DMS 273 (cell line): Measurements from ENCODE around the gene PIGX.

Experiments
- DNase-seq: peaks from one replicate; lab custom pipeline; 2025; ENCODE audit not compliant: unreplicated experiment; lab: John Stamatoyannopoulos, UW

The PIGX gene

GRCh38 chr3:196754091-196754981 is 42.2 kb downstream of the PIGX start:
- no peak for DNase-seq

- DNase-seq = no peak
Measured at GRCh38 chr3:196756732-196757131, 44.6 kb downstream of the PIGX start.

DNA sequence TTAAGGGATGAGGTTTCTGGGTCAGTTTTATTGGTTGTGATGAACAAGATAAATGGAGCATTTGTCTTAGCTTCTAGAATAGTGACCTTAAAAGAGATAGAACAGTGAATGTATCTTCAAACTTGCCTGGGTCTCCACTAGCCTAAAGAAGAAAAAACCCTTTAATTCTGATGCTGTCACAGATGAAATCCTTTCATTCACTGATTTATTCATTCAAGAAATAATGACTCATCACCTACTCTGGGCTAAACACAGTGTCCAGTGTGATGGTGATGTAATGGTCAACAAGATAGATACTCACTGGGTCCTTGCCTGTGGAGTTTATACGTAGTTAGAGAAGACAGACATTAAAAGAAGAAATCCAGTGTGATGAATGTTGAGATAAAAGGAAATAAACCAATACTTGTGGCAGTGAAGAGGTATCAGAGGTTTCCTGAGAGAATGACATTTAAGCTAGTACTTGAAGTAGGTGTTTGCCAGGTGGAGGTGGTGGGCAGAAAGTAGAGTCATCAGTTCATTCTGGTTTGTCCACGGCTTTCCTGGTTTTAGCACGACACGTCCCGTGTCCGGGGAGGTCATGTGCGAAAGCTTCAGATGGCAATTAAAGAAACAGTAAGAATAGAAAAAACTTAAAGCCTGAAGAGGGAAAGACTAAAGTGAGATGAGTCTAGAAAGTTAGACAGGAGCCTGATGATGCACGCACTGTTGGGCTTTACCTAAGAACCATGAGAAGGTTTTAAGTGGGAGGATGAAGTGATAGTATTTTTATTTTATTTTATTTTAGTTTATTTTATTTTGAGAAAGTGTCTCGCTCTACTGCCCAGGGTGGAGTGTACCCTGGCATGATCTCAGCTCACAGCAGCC is 45.9 kb downstream of the PIGX start:
- DNase-seq = no peak

DNA sequence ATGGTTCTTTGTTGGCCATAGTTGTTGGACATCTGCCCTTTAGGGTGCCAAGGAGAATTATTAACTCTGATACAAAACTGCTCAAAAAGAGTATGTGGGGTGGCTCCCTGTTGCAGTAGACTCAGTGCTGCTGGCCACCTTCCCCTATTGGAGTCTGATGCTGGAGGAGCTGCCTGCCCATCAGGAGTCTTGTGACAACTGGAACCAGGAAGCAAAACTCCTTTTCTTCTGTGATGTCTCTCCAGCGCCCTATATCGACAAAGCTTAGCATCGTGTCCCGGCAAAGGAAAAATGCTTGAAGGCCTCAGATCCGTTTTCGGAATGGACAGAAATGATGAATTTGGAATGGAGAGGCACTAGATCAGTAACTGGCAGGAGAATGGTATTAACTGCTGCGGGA is 51.0 kb downstream of the PIGX start:
- DNase-seq = no peak

DNA sequence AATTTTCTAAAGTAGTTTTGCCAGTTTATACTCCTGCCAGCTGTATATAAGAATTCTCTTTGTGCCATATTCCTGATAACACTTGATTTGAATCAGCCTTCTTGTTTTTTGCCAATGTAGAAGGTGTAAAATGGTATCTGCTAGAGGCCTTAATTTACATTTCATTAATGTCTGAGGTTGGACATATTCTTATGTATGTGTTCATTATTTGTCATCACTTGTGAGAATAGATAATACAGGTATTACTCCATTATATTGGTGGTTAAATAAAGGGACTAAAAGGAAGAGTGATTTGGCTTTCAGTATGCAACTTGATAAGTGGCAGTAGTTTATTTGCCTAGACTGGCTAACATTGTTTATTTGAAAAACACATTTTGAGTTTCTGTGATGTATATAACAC is 53.3 kb downstream of the PIGX start:
- no peak for DNase-seq

- DNase-seq = no peak
Measured at GRCh38 chr3:196771067-196771466, 58.9 kb downstream of the PIGX start.

- DNase-seq = no peak
Measured at GRCh38 chr3:196772102-196772501, 59.9 kb downstream of the PIGX start.

- DNase-seq = no peak
Measured at GRCh38 chr3:196772897-196773296, 60.7 kb downstream of the PIGX start.

GRCh38 chr3:196774191-196774820 is 62.1 kb downstream of the PIGX start:
- no peak for DNase-seq

- no peak for DNase-seq
Measured at GRCh38 chr3:196774848-196775422, 62.8 kb downstream of the PIGX start.

DNA sequence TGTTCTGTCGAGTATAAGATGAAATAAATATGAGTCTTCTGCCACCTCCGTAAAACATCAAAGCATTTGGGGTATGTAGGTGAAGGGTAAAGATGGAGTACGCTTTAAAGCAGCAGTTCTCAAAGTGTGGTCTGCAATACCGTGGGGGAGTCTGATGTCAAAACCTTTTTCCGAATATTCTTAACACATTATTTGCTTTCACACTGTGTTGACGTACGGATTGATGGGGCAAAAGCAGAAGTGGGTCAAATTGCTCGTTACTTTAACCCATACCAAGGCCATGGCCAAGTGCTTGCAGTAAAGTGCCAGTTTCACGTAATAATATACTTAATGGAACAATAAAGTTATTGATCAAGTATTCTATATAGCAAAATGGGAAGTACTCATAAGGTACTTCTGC is 63.8 kb downstream of the PIGX start:
- no peak for DNase-seq

DNA sequence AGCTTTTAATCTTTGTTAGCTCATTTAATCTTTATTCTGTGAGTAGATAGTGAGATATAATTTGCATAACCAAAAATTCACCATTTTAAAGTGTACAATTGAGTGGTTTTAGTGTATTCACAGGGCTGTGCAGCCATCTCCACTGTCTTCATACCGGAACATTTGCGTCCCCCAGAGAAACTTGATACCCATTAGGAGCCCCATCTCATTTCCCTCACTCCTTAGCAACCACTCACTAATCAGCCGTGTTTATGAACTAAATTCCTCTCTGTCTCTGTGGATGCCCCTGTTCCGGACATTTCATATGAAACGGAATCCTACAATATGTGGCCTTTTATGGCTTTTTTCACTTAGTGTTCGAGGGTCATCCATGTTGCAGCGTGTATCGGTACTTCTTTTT is 65.7 kb downstream of the PIGX start:
- no peak for DNase-seq

GRCh38 chr3:196778755-196779154 is 66.6 kb downstream of the PIGX start:
- DNase-seq = no peak

DNA sequence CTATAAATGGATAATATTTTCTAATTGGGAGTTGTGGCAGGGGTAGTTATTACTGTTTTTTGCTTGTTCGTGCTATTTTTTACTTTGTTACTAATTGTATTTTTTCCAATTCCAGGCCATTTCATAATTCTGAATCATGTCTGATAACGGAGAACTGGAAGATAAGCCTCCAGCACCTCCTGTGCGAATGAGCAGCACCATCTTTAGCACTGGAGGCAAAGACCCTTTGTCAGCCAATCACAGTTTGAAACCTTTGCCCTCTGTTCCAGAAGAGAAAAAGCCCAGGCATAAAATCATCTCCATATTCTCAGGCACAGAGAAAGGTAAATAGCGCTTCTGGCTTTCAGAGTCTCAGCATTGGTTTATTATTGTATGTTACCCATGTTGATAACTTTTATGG is 70.3 kb downstream of the PIGX start:
- no peak for DNase-seq
